AG04449 (cell line): ENCODE results near the gene PIPOX.

Source experiments
- CTCF ChIA-PET: fragments of 350-600 bp; formaldehyde crosslinking; extraction: SDS; loops from one replicate; lab custom pipeline; 2021; ENCODE audit warnings: antibody characterized with exemption; lab: Yijun Ruan, JAX
- POLR2A ChIA-PET: fragments of 400-600, 350-600 bp; formaldehyde crosslinking; extraction: SDS; loops from one replicate; lab custom pipeline; 2020; ENCODE audit warnings: antibody characterized with exemption, inconsistent platforms; lab: Yijun Ruan, JAX
- DNase-seq: peaks from one replicate; pipeline ENCODE4 v3.0.0-alpha.2; 2010; ENCODE audit warnings: low read depth, low spot score
- H3K4me3 ChIP-seq: 2 replicates; pipeline ENCODE4 v1.5.1; 2011; ENCODE audit warnings: low read depth, mild to moderate bottlenecking, control low read depth, low read length
- CTCF ChIP-seq: IDR thresholded peaks from one replicate; pipeline ENCODE4 v1.5.1; 2011; ENCODE audit warnings: mild to moderate bottlenecking, moderate library complexity, low read length, control low read depth, inconsistent platforms; ENCODE audit not compliant: insufficient read depth; ENCODE audit errors: missing control alignments

Gene PIPOX

GRCh38 chr17:29070308-29070707 is 27.4 kb downstream of the PIPOX start:
- ChIA-PET CTCF (interaction anchor here (1.2 to 4.0 kb wide), 3 partner anchors 41 to 105 kb away, joined by 4 to 15 read pairs (median 4); no protein-coding TSS in a partner anchor), POLR2A (no interaction called here)
- no peak for TF ChIP-seq CTCF
- DNase-seq: no peak
- no peak overlapping the region for H3K4me3 ChIP-seq

- no peak for DNase-seq
- TF ChIP-seq CTCF: no peak
- ChIA-PET POLR2A (no interaction called here), CTCF (interaction anchor here (1.2 to 4.0 kb wide), 2 partner anchors 41 to 105 kb away, joined by 4 to 15 read pairs; no protein-coding TSS in a partner anchor)
- H3K4me3 ChIP-seq: no peak overlapping the region
These were observed 27.8 kb downstream of the PIPOX start for GRCh38 chr17:29070781-29071180.

GRCh38 chr17:29071303-29071702 is 28.4 kb downstream of the PIPOX start:
- H3K4me3 ChIP-seq: no peak overlapping the region
- TF ChIP-seq CTCF: no peak
- DNase-seq: no peak
- ChIA-PET POLR2A (no interaction called here), CTCF (interaction anchor here (1.2 kb wide), 1 partner anchor 46 kb away, joined by 4 read pairs; no protein-coding TSS in a partner anchor)

- no peak overlapping the region for H3K4me3 ChIP-seq
- DNase-seq: no peak
- ChIA-PET POLR2A (no interaction called here), CTCF (interaction anchor here (0.6 to 1.7 kb wide), 3 partner anchors 35 to 120 kb away, joined by 3 to 5 read pairs (median 3); no protein-coding TSS in a partner anchor)
- TF ChIP-seq CTCF: no peak
These were observed 30.1 kb downstream of the PIPOX start for GRCh38 chr17:29073045-29073444.

GRCh38 chr17:29073520-29073919 is 30.6 kb downstream of the PIPOX start:
- POLR2A ChIA-PET: no interaction called here
- DNase-seq: no peak
- no peak for TF ChIP-seq CTCF
- CTCF ChIA-PET: interaction anchor here (1.7 kb wide), 1 partner anchor 38 kb away, joined by 5 read pairs; no protein-coding TSS in a partner anchor
- H3K4me3 ChIP-seq: no peak overlapping the region

- no peak overlapping the region for H3K4me3 ChIP-seq
- no peak for TF ChIP-seq CTCF
- CTCF ChIA-PET: no interaction called here
- no peak for DNase-seq
- POLR2A ChIA-PET: no interaction called here
These were observed 31.5 kb downstream of the PIPOX start for GRCh38 chr17:29074488-29074887.
